Measurements from ENCODE around the gene APC2.

APC2 gene

GRCh38 chr19:1422360-1422759, 27.6 kb upstream of the APC2 start:
- no peak for DNase-seq (ENCODE audit: low read depth)
- TF ChIP-seq CTCF (IDR thresholded peaks at IDR 0.05; ENCODE audit: low read length, missing control alignments): no peak
- no peak overlapping the region for H3K4me3 ChIP-seq (replicated peaks; ENCODE audit: low read depth, low read length)

GRCh38 chr19:1422943-1423342, 27.0 kb upstream of the APC2 start:
- no peak for DNase-seq (ENCODE audit: low read depth)
- TF ChIP-seq CTCF (IDR thresholded peaks at IDR 0.05; ENCODE audit: low read length, missing control alignments): no peak
- H3K4me3 ChIP-seq (replicated peaks; ENCODE audit: low read depth, low read length): no peak overlapping the region

GRCh38 chr19:1423436-1424191, 26.3 kb upstream of the APC2 start:
- TF ChIP-seq CTCF (IDR thresholded peaks at IDR 0.05; ENCODE audit: low read length, missing control alignments): no peak
- DNase-seq (ENCODE audit: low read depth): no peak
- H3K4me3 ChIP-seq (replicated peaks; ENCODE audit: low read depth, low read length): no peak overlapping the region

- TF ChIP-seq CTCF (IDR thresholded peaks at IDR 0.05; ENCODE audit: low read length, missing control alignments): no peak
Observed at GRCh38 chr19:1424192-1424955, 25.5 kb upstream of the APC2 start.

GRCh38 chr19:1425102-1425837, 24.7 kb upstream of the APC2 start:
- no peak overlapping the region for H3K4me3 ChIP-seq (replicated peaks; ENCODE audit: low read depth, low read length)
- TF ChIP-seq CTCF (IDR thresholded peaks at IDR 0.05; ENCODE audit: low read length, missing control alignments): no peak
- no peak for DNase-seq (ENCODE audit: low read depth)

More at GRCh38 chr19:1424192-1424955, 25.5 kb upstream of the APC2 start:
- no peak for DNase-seq (ENCODE audit: low read depth)
- no peak overlapping the region for H3K4me3 ChIP-seq (replicated peaks; ENCODE audit: low read depth, low read length)

- no peak for DNase-seq (ENCODE audit: low read depth)
- no peak overlapping the region for H3K4me3 ChIP-seq (replicated peaks; ENCODE audit: low read depth, low read length)
- no peak for TF ChIP-seq CTCF (IDR thresholded peaks at IDR 0.05; ENCODE audit: low read length, missing control alignments)
Observed at GRCh38 chr19:1425902-1426301, 24.0 kb upstream of the APC2 start.
